Gastroesophageal sphincter (tissue), 4 donors: ENCODE data around the gene SH3PXD2A. TPM values are rescaled to one million over a fixed set of nuclear protein-coding genes. Genes with fewer than 3 reads are reported as not detected.
A peak's percentile ranks its signal among the peaks of the same experiment; 100 is the strongest.

ENCODE experiments used
- ATAC-seq: fragments of 150-250 bp; one replicate; pipeline ENCODE4 v1.9.1; 2016; ENCODE audit warnings: mild to moderate bottlenecking, moderate library complexity
- H3K27ac ChIP-seq, 4 donors: fragments of 200-600 bp; sonication (generic) in 3 of 4; 1 replicate in 3 of 4; 2 replicates in 1 of 4; pipeline ENCODE4 v1.5.1; 2016 to 2019
- H3K27me3 ChIP-seq: fragments of 200-600 bp; sonication (generic); one replicate; pipeline ENCODE4 v1.5.1; 2019
- H3K36me3 ChIP-seq, 2 donors: fragments of 200-600 bp; sonication (generic); one replicate each; pipeline ENCODE4 v1.5.1; 2019; ENCODE audit warnings: control low read depth in 1 of 2
- H3K4me1 ChIP-seq, 3 donors: fragments of 200-600 bp; sonication (generic); 1 replicate in 2 of 3; 2 replicates in 1 of 3; pipeline ENCODE4 v1.5.1; 2016 to 2019; ENCODE audit warnings: control low read depth in 2 of 3
- H3K4me3 ChIP-seq, 2 donors: fragments of 200-600 bp; sonication (generic); one replicate each; pipeline ENCODE4 v1.5.1; 2019; ENCODE audit warnings: mild to moderate bottlenecking in 1 of 2, moderate library complexity in 1 of 2
- H3K9me3 ChIP-seq, 3 donors: fragments of 200-600 bp; sonication (generic); one replicate each; pipeline ENCODE4 v1.5.1; 2017 to 2019; ENCODE audit warnings: control low read depth in 2 of 3
- CTCF ChIP-seq, 4 experiments: fragments of 200-600 bp in 2 of 4; fragments of 450-650 bp in 2 of 4; sonication (generic) in 1 of 4; IDR thresholded peaks; one replicate each; pipeline ENCODE4 v1.5.1; 2017 to 2019; ENCODE audit warnings: antibody characterized with exemption in 4 of 4, mild to moderate bottlenecking in 2 of 4, moderate library complexity in 2 of 4
- EP300 ChIP-seq: sonication (generic); formaldehyde crosslinking; IDR thresholded peaks from one replicate; pipeline ENCODE4 v1.6.1; 2017; ENCODE audit warnings: antibody characterized with exemption, mild to moderate bottlenecking
- POLR2A ChIP-seq, 2 donors: fragments of 450-650 bp; IDR thresholded peaks; one replicate each; pipeline ENCODE4 v1.6.1; 2017; ENCODE audit warnings: antibody characterized with exemption in 2 of 2, mild to moderate bottlenecking in 2 of 2, moderate library complexity in 1 of 2
- POLR2AphosphoS5 ChIP-seq: sonication (generic); formaldehyde crosslinking; IDR thresholded peaks from one replicate; pipeline ENCODE4 v1.6.1; 2017; ENCODE audit warnings: antibody characterized with exemption
- WGBS, 2 donors: methylation state at CpG; one replicate each; pipeline ENCODE4 v1.1.5; 2018; ENCODE audit warnings: low coverage in 1 of 2; 5-methylcytosine and 5-hydroxymethylcytosine counted together
- total RNA-seq, 4 donors: library from RNA; depleted of rRNA; stranded (reverse); fragments of >200 nt; gene quantifications; one replicate each; pipeline ENCODE4 v1.1.0, GENCODE V29; 2016

Gene SH3PXD2A
- total RNA-seq, 4 donors from 2014 or later = 31.2 to 65.2 (median 39.5) TPM

- H3K36me3 ChIP-seq = peaks cover 0 to 31% of the 10 kb centered on the region in 2 donors
- no peak for ATAC-seq
- H3K9me3 ChIP-seq = no peaks in the 10 kb centered on the region
- H3K27ac ChIP-seq = peak overlapping the region in 1 of 4 donors; percentile 18
- H3K27me3 ChIP-seq = no peaks in the 10 kb centered on the region
- WGBS, 2 donors = 71 to 72% methylated on average over 5 to 8 of the region's 10 CpGs
- no peak for TF ChIP-seq POLR2AphosphoS5
- H3K4me3 ChIP-seq = no peak overlapping the region
- no peaks in the 10 kb centered on the region for H3K4me1 ChIP-seq
These were observed 54.4 kb downstream of the SH3PXD2A start for GRCh38 chr10:103800789-103801540.

- Histone ChIP-seq H3K9me3 (no peaks in the 10 kb centered on the region), H3K36me3 (peaks cover 0 to 31% of the 10 kb centered on the region in 2 donors), H3K27me3 (no peaks in the 10 kb centered on the region), H3K4me3 (no peak overlapping the region), H3K4me1 (peaks cover 0 to 5% (median 0%) of the 10 kb centered on the region in 3 donors), H3K27ac (peak overlapping the region in 2 of 4 donors; percentile 18 to 43)
- no peak for ATAC-seq
- WGBS, 2 donors = 100% methylated on average over 2 of the region's 3 CpGs; no CpG with 5 or more reads in 1 of the 2 donors
- TF ChIP-seq POLR2AphosphoS5 = no peak
- TF ChIP-seq EP300 = no peak
- no peak for TF ChIP-seq POLR2A (IDR thresholded peaks at IDR 0.05)
- TF ChIP-seq CTCF (IDR thresholded peaks at IDR 0.05) = no peak
These were observed 55.3 kb downstream of the SH3PXD2A start for GRCh38 chr10:103800089-103800488.

GRCh38 chr10:103799341-103799740, 56.0 kb downstream of the SH3PXD2A start:
- H3K27me3 ChIP-seq = no peaks in the 10 kb centered on the region
- H3K9me3 ChIP-seq = no peaks in the 10 kb centered on the region
- no peak overlapping the region for H3K27ac ChIP-seq
- no peak overlapping the region for H3K4me3 ChIP-seq
- 93 to 94% methylated on average over 3 to 4 of the region's 4 CpGs for WGBS, 2 donors
- peaks cover 0 to 31% of the 10 kb centered on the region in 2 donors for H3K36me3 ChIP-seq
- no peak for ATAC-seq
- H3K4me1 ChIP-seq = peaks cover 0 to 13% (median 0%) of the 10 kb centered on the region in 3 donors
- TF ChIP-seq POLR2A (IDR thresholded peaks at IDR 0.05) = no peak
- no peak for TF ChIP-seq CTCF (IDR thresholded peaks at IDR 0.05)
- TF ChIP-seq POLR2AphosphoS5 = no peak
- TF ChIP-seq EP300 = no peak

GRCh38 chr10:103798511-103798910, 56.9 kb downstream of the SH3PXD2A start:
- Histone ChIP-seq H3K9me3 (no peaks in the 10 kb centered on the region), H3K4me1 (peaks cover 0 to 18% (median 4%) of the 10 kb centered on the region in 3 donors), H3K27me3 (no peaks in the 10 kb centered on the region), H3K36me3 (peaks cover 0 to 31% of the 10 kb centered on the region in 2 donors), H3K27ac (no peak overlapping the region), H3K4me3 (no peak overlapping the region)
- ATAC-seq = no peak
- TF ChIP-seq CTCF (IDR thresholded peaks at IDR 0.05) (no peak), POLR2A (IDR thresholded peaks at IDR 0.05) (no peak), EP300 (no peak), POLR2AphosphoS5 (no peak)
- WGBS, 2 donors = 80% methylated on average over 1 of the region's 7 CpGs; no CpG with 5 or more reads in 1 of the 2 donors

- WGBS, 2 donors = 80 to 93% methylated on average over 1 to 8 of the region's 12 CpGs
- Histone ChIP-seq H3K27ac (no peak overlapping the region), H3K4me3 (no peak overlapping the region), H3K9me3 (no peaks in the 10 kb centered on the region), H3K4me1 (peaks cover 0 to 18% (median 6%) of the 10 kb centered on the region in 3 donors), H3K36me3 (peaks cover 0 to 31% of the 10 kb centered on the region in 2 donors), H3K27me3 (no peaks in the 10 kb centered on the region)
- TF ChIP-seq CTCF (IDR thresholded peaks at IDR 0.05) = no peak
- TF ChIP-seq EP300 = no peak
- no peak for TF ChIP-seq POLR2A (IDR thresholded peaks at IDR 0.05)
- no peak for TF ChIP-seq POLR2AphosphoS5
- no peak for ATAC-seq
These were observed 57.5 kb downstream of the SH3PXD2A start for GRCh38 chr10:103797857-103798256.
